Left cardiac atrium (tissue), 4 donors: Measurements from ENCODE around the gene TPST2. TPM values are rescaled to one million over a fixed set of nuclear protein-coding genes. Genes with fewer than 3 reads are reported as not detected.

ENCODE experiments used
- ATAC-seq, 2 donors: fragments of 200-7000 bp; cut with Tn5 transposase; one replicate each; pipeline ENCODE4 v1.9.1; 2020; ENCODE audit warnings: mild to moderate bottlenecking in 2 of 2, moderate library complexity in 2 of 2
- DNase-seq: peaks from one replicate; pipeline ENCODE4 v3.0.0-alpha.2; 2020
- intact Hi-C, 2 donors: fragments of 100-400 bp; cut with DNase I; formaldehyde crosslinking; loops; one replicate each; pipeline versions ENCODE4 v1.14.1 to v1.15.1; 2022 to 2023
- microRNA-seq, 2 donors: library from miRNA; unstranded; fragments of <30 nt; microRNA quantifications; one replicate each; pipeline ENCODE4 v1.2.0, GENCODE V29; 2020
- total RNA-seq, 2 donors: library from RNA; stranded (reverse); fragmentation: NEBNext Ultra II Directional; extraction: Animal tissue kit (Norgen Biotek cat#: 25700); gene quantifications; one replicate each; pipeline ENCODE4 v1.2.1, GENCODE V29; 2021
- donor health status: DM: no; HTN: yes; CAD: no.
- donor health status: DM: no; HTN: yes; CAD: no; lungs with severe emphysema.
- donor health status: DM: yes; HTN: yes; CAD: no.
- donor health status: Dilated cardiomyopathy.

TPST2 gene
- total RNA-seq, 2 donors from 2014 or later = 22.1 to 36.5 TPM

GRCh38 chr22:26483439-26484359, 106.2 kb downstream of the TPST2 start, which contains the start of the genes HPS4 and SRRD:
HPS4 (minus strand) TSS chr22:26483783; CDS start chr22:26481762, 2,021 bp downstream.
SRRD (plus strand) TSS chr22:26483877; CDS start chr22:26483891, 14 bp downstream.
- DNase-seq = peak; percentile 90
- intact Hi-C loops = no loop called here
- ATAC-seq = peak; percentile 95

GRCh38 chr22:26483043-26483438, 106.9 kb downstream of the TPST2 start:
- DNase-seq (no peak), ATAC-seq (peak in 1 of 2 donors; percentile 8)
- intact Hi-C loops = no loop called here

- DNase-seq (no peak), ATAC-seq (no peak)
- intact Hi-C loops = no loop called here
These were observed 107.8 kb downstream of the TPST2 start for GRCh38 chr22:26482161-26482560.

- ATAC-seq = no peak
- DNase-seq = no peak
- intact Hi-C loops = no loop called here
These were observed 108.2 kb downstream of the TPST2 start for GRCh38 chr22:26481694-26482093.

GRCh38 chr22:26481112-26481693, 108.7 kb downstream of the TPST2 start:
- intact Hi-C loops = no loop called here
- ATAC-seq (no peak), DNase-seq (no peak)

- no peak for DNase-seq
- no peak for ATAC-seq
- intact Hi-C loops = no loop called here
These were observed 109.4 kb downstream of the TPST2 start for GRCh38 chr22:26480611-26480932.

- intact Hi-C loops = no loop called here
- ATAC-seq = no peak
- no peak for DNase-seq
These were observed 109.9 kb downstream of the TPST2 start for GRCh38 chr22:26479792-26480610.

- ATAC-seq (no peak), DNase-seq (no peak)
- intact Hi-C loops = no loop called here
These were observed 110.7 kb downstream of the TPST2 start for GRCh38 chr22:26479043-26479791.

- intact Hi-C loops = no loop called here
- no peak for DNase-seq
- ATAC-seq = no peak
These were observed 112.6 kb downstream of the TPST2 start for GRCh38 chr22:26477341-26477731.

GRCh38 chr22:26476705-26477340, 113.1 kb downstream of the TPST2 start:
- intact Hi-C loops = no loop called here
- no peak for ATAC-seq

GRCh38 chr22:26474682-26475081, 115.2 kb downstream of the TPST2 start:
- DNase-seq (no peak), ATAC-seq (no peak)
- intact Hi-C loops = no loop called here

More at GRCh38 chr22:26476705-26477340, 113.1 kb downstream of the TPST2 start:
- no peak for DNase-seq

Small RNAs within 50 kb of the gene (microRNA-seq; reads per million reads assigned to microRNA genes)
- 0.40 to 2.2 reads per million in 2 donors for gene MIR548J

Other genes with a start within 250 kb of the TPST2 start
- gene ASPHD2, start 160.9 kb downstream of the TPST2 start, total RNA-seq = under 1 TPM; 0.18 to 0.31 TPM
- 10 to 100 TPM; 12.2 to 13.2 TPM for gene HPS4, start 106.3 kb downstream of the TPST2 start, total RNA-seq
- gene SRRD, start 106.3 kb downstream of the TPST2 start, total RNA-seq = 10 to 100 TPM; 14.9 to 23.7 TPM
- 10 to 100 TPM; 19.9 to 20.4 TPM for gene TFIP11, start 77.7 kb downstream of the TPST2 start, total RNA-seq
- 1 to 10 TPM in 1 of 2 donors, under 1 TPM in 1; 0.55 to 1.9 TPM for gene CRYBB1, start 27.9 kb upstream of the TPST2 start, total RNA-seq
- not detected for gene CRYBA4, start 31.8 kb upstream of the TPST2 start, total RNA-seq
- gene MIAT, start 67.5 kb upstream of the TPST2 start, total RNA-seq = 1 to 10 TPM; 1.8 to 1.9 TPM